Cardiac fibroblast (primary cell): ENCODE data around the gene SLC27A5.

Source experiments
- DNase-seq, 2 donors: peaks; one replicate each; pipeline versions ENCODE4 v3.0.0 to v3.0.0-alpha.2; 2010; ENCODE audit warnings: low read depth in 2 of 2
- H3K4me3 ChIP-seq, 2 donors: replicated peaks in 1 of 2; 1 replicate in 1 of 2; 2 replicates in 1 of 2; pipeline ENCODE4 v1.5.1; 2011; ENCODE audit warnings: low read depth in 2 of 2, low read length in 2 of 2, mild to moderate bottlenecking in 2 of 2, moderate library complexity in 1 of 2
- CTCF ChIP-seq: IDR thresholded peaks from one replicate; pipeline ENCODE4 v1.5.1; 2011; ENCODE audit warnings: low read depth, mild to moderate bottlenecking, low read length, inconsistent platforms

Gene SLC27A5

GRCh38 chr19:58516246-58516836 lies 4.5 kb upstream of the SLC27A5 start:
- TF ChIP-seq CTCF: no peak
- no peak for DNase-seq
- no peak overlapping the region for H3K4me3 ChIP-seq

GRCh38 chr19:58515259-58515658 lies 3.5 kb upstream of the SLC27A5 start:
- DNase-seq: no peak
- no peak for TF ChIP-seq CTCF

GRCh38 chr19:58514564-58515022 lies 2.8 kb upstream of the SLC27A5 start:
- peak overlapping the region; percentile 40 to 45 for H3K4me3 ChIP-seq
- TF ChIP-seq CTCF: no peak
- DNase-seq: no peak

More at GRCh38 chr19:58515259-58515658, 3.5 kb upstream of the SLC27A5 start:
- H3K4me3 ChIP-seq: no peak overlapping the region

GRCh38 chr19:58513694-58514563 lies 2.1 kb upstream of the SLC27A5 start:
- TF ChIP-seq CTCF: peak; percentile 40
- H3K4me3 ChIP-seq: peak overlapping the region; percentile 40 to 45
- DNase-seq: peak; percentile 85 to 93

GRCh38 chr19:58513213-58513693 lies 1.5 kb upstream of the SLC27A5 start:
- TF ChIP-seq CTCF: no peak
- DNase-seq: no peak
- H3K4me3 ChIP-seq: no peak overlapping the region

- no peak overlapping the region for H3K4me3 ChIP-seq
- no peak for DNase-seq
- TF ChIP-seq CTCF: no peak
Measured at GRCh38 chr19:58510084-58510862, 1.5 kb downstream of the SLC27A5 start.
